GM12875 (cell line): ENCODE measurements around the gene NAV2.

ENCODE experiments used
- H3K4me3 ChIP-seq: one replicate; pipeline ENCODE4 v1.5.1; 2011; ENCODE audit warnings: low read depth, low read length, control low read depth
- TF ChIP-seq, protein P1 (sequence below): IDR thresholded peaks from 2 replicates; pipeline ENCODE4 v1.5.1; 2011; ENCODE audit warnings: low read depth, mild to moderate bottlenecking, control low read depth, inconsistent platforms, low read length, moderate library complexity, borderline replicate concordance; ENCODE audit not compliant: insufficient read depth

Gene NAV2

GRCh38 chr11:20099527-20099926 lies 386.9 kb downstream of the NAV2 start:
- TF ChIP-seq, protein P1, sequence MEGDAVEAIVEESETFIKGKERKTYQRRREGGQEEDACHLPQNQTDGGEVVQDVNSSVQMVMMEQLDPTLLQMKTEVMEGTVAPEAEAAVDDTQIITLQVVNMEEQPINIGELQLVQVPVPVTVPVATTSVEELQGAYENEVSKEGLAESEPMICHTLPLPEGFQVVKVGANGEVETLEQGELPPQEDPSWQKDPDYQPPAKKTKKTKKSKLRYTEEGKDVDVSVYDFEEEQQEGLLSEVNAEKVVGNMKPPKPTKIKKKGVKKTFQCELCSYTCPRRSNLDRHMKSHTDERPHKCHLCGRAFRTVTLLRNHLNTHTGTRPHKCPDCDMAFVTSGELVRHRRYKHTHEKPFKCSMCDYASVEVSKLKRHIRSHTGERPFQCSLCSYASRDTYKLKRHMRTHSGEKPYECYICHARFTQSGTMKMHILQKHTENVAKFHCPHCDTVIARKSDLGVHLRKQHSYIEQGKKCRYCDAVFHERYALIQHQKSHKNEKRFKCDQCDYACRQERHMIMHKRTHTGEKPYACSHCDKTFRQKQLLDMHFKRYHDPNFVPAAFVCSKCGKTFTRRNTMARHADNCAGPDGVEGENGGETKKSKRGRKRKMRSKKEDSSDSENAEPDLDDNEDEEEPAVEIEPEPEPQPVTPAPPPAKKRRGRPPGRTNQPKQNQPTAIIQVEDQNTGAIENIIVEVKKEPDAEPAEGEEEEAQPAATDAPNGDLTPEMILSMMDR: no peak
- no peak overlapping the region for H3K4me3 ChIP-seq

DNA sequence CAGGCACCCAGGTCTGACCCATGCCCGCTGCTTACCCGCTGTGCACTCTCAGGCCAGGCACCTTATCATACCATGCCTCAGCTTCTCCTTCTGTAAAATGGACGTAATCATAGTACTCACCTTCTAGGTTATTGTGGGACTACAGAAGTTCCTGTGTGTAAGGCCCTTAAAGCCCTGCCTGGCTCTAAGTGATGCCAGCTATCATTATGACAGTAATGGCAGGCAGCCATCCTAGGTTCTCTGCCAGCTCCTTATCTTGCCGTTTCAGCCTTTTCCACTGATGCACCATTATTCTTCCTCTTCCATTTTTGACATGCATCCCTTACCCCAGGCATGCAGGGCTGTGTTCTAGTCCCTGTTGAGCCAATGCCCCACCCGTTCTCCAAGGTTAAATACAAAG lies 389.8 kb downstream of the NAV2 start:
- TF ChIP-seq, protein P1: no peak
- H3K4me3 ChIP-seq: no peak overlapping the region

DNA sequence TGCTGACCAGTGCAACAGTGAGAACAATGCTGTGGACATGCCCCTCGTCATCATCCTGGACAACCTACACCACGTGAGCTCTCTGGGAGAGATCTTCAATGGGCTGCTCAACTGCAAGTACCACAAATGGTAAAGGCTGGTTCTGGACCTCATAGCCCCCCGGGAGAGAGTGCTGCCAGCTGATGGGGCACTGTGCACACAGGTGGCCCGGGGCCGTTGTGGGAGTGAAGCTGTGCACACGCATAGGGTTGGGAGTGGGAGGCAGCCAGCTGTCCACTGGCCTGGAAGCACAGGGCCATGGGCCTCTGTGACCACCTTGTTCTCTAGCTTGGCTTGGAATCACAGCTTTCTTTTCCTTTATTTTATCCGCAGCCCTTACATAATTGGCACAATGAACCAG lies 390.6 kb downstream of the NAV2 start:
- no peak overlapping the region for H3K4me3 ChIP-seq

GRCh38 chr11:20105427-20105826 lies 392.8 kb downstream of the NAV2 start:
- no peak overlapping the region for H3K4me3 ChIP-seq
- TF ChIP-seq, protein P1: no peak

More for the DNA sequence above, 390.6 kb downstream of the NAV2 start:
- TF ChIP-seq, protein P1: no peak

DNA sequence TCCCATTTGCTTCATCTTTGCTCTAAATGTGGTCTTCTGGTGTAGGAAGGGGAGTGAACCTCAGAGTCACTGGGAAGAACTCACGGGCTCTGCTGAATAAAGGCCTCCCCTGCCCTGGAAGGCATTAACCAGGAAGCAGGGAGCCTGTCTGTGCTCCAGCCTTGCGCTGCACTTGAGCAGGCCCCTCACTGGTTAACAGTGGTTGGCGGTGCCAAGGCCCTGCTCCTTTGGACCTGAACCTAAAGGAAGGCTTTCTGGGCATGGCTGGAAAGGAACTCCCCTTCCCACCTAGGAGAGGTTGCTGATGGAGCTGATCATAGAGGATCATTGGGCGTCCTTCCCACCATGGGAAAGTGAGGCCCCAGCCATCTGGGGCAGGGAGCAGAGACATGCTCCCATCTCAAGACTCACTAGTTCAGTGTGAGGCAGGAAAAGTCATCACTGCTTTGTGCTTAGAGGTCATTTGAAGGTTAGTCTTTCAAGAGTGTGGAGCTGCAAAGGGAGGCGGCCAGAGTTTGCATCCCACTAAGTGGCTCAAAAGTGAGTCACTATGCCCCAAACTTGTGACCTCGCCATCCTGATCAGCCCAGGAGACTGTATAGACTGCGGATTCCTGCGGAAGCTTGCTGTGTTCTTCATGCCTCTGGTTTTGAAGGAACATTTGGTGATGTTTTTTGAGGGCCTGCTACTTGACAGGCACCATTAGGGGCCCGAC lies 397.3 kb downstream of the NAV2 start:
- TF ChIP-seq, protein P1: no peak
- H3K4me3 ChIP-seq: no peak overlapping the region

DNA sequence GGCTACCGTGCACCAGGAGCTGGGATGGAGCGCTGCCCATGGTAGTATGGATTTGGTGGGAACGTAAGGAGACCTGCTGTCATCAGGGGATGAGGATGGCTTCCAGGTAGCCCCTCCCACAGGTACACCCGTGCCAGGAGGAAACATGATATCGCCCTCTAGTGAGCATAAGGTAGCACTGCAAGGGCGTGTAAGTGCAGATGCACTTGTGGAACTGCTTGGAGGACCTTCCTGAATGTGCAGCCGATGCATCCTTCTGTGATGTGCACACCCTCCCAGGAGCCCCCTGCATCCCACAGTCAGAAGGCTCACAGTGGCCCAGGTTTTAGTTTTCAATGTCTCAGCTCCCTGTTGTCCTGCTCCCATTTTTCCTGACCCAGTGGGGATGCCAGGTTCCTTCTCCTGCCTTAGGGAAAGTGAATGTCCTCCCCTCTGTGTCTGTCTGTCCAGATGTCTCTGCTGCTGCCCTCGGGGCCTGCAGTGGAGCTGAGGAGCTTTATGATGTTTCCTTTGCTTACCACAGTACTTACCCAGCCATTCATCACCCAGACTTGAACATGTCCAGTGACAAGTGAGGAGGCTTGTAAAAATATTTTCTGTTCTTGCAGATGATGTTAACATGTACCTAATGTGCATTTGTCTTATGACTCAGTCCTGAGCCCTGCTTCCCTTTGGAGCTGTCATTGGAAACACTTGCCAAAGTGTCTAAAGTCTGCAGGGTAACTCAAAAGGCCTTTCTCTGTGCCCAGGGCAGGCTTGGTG lies 398.5 kb downstream of the NAV2 start:
- TF ChIP-seq, protein P1: peak; percentile 93
- no peak overlapping the region for H3K4me3 ChIP-seq

DNA sequence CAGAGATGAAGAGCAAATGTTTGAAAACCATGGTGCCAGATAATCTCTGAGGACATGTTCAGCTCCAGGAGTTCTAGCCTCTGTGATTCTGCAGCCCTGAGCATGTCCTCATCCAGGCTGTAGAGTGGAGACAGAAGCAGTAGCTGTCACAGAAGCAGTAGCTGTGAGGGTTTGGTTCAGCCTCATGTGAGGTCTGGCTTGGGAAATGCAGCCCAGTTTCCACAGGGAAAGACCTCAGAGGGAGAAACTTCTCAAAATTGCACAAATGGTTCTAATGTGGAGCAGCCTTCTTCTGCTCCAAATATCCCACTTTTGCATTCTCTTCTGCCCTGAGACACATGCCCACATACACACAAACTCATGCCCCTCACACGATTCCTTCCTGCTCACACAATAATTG lies 399.2 kb downstream of the NAV2 start:
- TF ChIP-seq, protein P1: no peak
- H3K4me3 ChIP-seq: no peak overlapping the region
